A549 (cell line): ENCODE results near the gene SCGB1D2. TPM values are rescaled to one million over a fixed set of nuclear protein-coding genes. Genes with fewer than 3 reads are reported as not detected.

ENCODE experiments used
- ATAC-seq, 2 experiments: fragments of 200-7000 bp in 1 of 2; fragments of >200 bp in 1 of 2; cut with Nextera tagmentation in 1 of 2; cut with Tn5 transposase in 1 of 2; 3 replicates each; pipeline versions ENCODE4 v1.8.0 to v1.9.1; 2018 to 2020; ENCODE audit warnings: mild to moderate bottlenecking in 1 of 2, moderate library complexity in 1 of 2
- CTCF ChIA-PET: fragments of 300-600 bp; sonication (Branson Sonifier 250); formaldehyde crosslinking; extraction: SDS; loops from one replicate; lab custom pipeline; 2021; ENCODE audit warnings: antibody characterized with exemption, inconsistent platforms; lab: Yijun Ruan, JAX
- POLR2A ChIA-PET: fragments of 350-600 bp; formaldehyde crosslinking; extraction: SDS; loops from one replicate; lab custom pipeline; 2021; ENCODE audit warnings: antibody characterized with exemption, inconsistent platforms; lab: Yijun Ruan, JAX
- DNase-seq, 2 experiments: peaks; one replicate each; pipeline versions ENCODE4 v3.0.0 to v3.0.0-alpha.2; 2011 to 2016; ENCODE audit warnings: low read depth in 1 of 2, low spot score in 1 of 2
- FAIRE-seq: peaks from 2 replicates; lab custom pipeline; 2011; peaks lifted over from hg19 to GRCh38; lab: Jason Lieb, UNC
- H3K27ac ChIP-seq, 2 experiments: fragments of >200 bp; sonication (Bioruptor Twin); formaldehyde crosslinking; 3 replicates each; pipeline ENCODE4 v1.5.1; 2016 to 2017
- H3K4me1 ChIP-seq: fragments of >200 bp; sonication (Bioruptor Twin); formaldehyde crosslinking; 3 replicates; pipeline ENCODE4 v1.6.1; 2016
- H3K4me2 ChIP-seq: fragments of >200 bp; sonication (Bioruptor Twin); formaldehyde crosslinking; 3 replicates; pipeline ENCODE4 v1.6.1; 2016
- H3K4me3 ChIP-seq: fragments of >200 bp; sonication (Bioruptor Twin); formaldehyde crosslinking; 3 replicates; pipeline ENCODE4 v1.5.1; 2016
- H3K9me3 ChIP-seq: fragments of >200 bp; sonication (Bioruptor Twin); formaldehyde crosslinking; 3 replicates; pipeline ENCODE4 v1.6.1; 2016
- CBX2 ChIP-seq: fragments of 200-600 bp; sonication (generic); IDR thresholded peaks from 2 replicates; pipeline ENCODE4 v1.6.1; 2016; ENCODE audit warnings: low read depth, mild to moderate bottlenecking, borderline replicate concordance
- CBX8 ChIP-seq: fragments of 200-600 bp; sonication (generic); IDR thresholded peaks from 2 replicates; pipeline ENCODE4 v1.6.1; 2016
- CHD4 ChIP-seq: fragments of 200-600 bp; sonication (generic); IDR thresholded peaks from 2 replicates; pipeline ENCODE4 v1.6.1; 2016; ENCODE audit warnings: antibody characterized with exemption, mild to moderate bottlenecking, borderline replicate concordance
- EHF ChIP-seq: fragments of 250-450 bp; sonication (Bioruptor Pico); IDR thresholded peaks from 2 replicates; pipeline ENCODE4 v1.5.0; 2020; ENCODE audit warnings: mild to moderate bottlenecking
- ESRRA ChIP-seq: fragments of 150-350 bp; IDR thresholded peaks from 2 replicates; pipeline ENCODE4 v1.6.1; 2014; ENCODE audit warnings: mild to moderate bottlenecking, low read length, borderline replicate concordance
- FOSB ChIP-seq: fragments of 250-450 bp; sonication (Bioruptor Pico); IDR thresholded peaks from 2 replicates; pipeline ENCODE4 v1.5.0; 2020; ENCODE audit warnings: mild to moderate bottlenecking, moderate library complexity
- FOSL2 ChIP-seq, 2 experiments: fragments of 450-650 bp in 1 of 2; fragments of >200 bp in 1 of 2; sonication (Bioruptor Twin) in 1 of 2; formaldehyde crosslinking; IDR thresholded peaks; 2 replicates each; pipeline versions ENCODE4 v1.5.0 to v1.6.1; 2016 to 2020; ENCODE audit warnings: mild to moderate bottlenecking in 1 of 2, moderate library complexity in 1 of 2
- FOXS1 ChIP-seq: fragments of 250-450 bp; sonication (Bioruptor Pico); IDR thresholded peaks from 2 replicates; pipeline ENCODE4 v1.5.0; 2020; ENCODE audit warnings: mild to moderate bottlenecking, moderate library complexity
- GATA3 ChIP-seq: IDR thresholded peaks from 2 replicates; pipeline ENCODE4 v1.6.1; 2012; ENCODE audit warnings: borderline replicate concordance
- HOXA7 ChIP-seq: fragments of 250-450 bp; sonication (Bioruptor Pico); IDR thresholded peaks from 2 replicates; pipeline ENCODE4 v1.5.0; 2020; ENCODE audit warnings: mild to moderate bottlenecking, moderate library complexity
- HOXB13 ChIP-seq: fragments of 250-450 bp; sonication (Bioruptor Pico); IDR thresholded peaks from 2 replicates; pipeline ENCODE4 v1.5.0; 2020; ENCODE audit warnings: low read depth, mild to moderate bottlenecking, moderate library complexity
- JUN ChIP-seq, 2 experiments: fragments of >200 bp; sonication (Bioruptor Twin); formaldehyde crosslinking; IDR thresholded peaks; 2 replicates in 1 of 2; 3 replicates in 1 of 2; pipeline ENCODE4 v1.6.1; 2016 to 2017
- KDM5A ChIP-seq: fragments of 200-600 bp; sonication (generic); IDR thresholded peaks from 2 replicates; pipeline ENCODE4 v1.6.1; 2016; ENCODE audit warnings: antibody characterized with exemption, mild to moderate bottlenecking
- MAZ ChIP-seq: fragments of 150-350 bp; IDR thresholded peaks from 2 replicates; pipeline ENCODE4 v1.6.1; 2014; ENCODE audit warnings: antibody characterized with exemption, low read depth, low read length, borderline replicate concordance
- MYC ChIP-seq: IDR thresholded peaks from 2 replicates; pipeline ENCODE4 v1.6.1; 2012; ENCODE audit warnings: mild to moderate bottlenecking, inconsistent platforms, low read length, improper control_type of control experiment, borderline replicate concordance
- NFE2L2 ChIP-seq: fragments of 150-350 bp; conservative IDR thresholded peaks from 2 replicates; pipeline ENCODE4 v1.6.1; 2014; ENCODE audit warnings: low read length
- NR3C1 ChIP-seq: fragments of >200 bp; sonication (Bioruptor Twin); formaldehyde crosslinking; IDR thresholded peaks from 3 replicates; pipeline ENCODE4 v1.6.1; 2017
- PHF8 ChIP-seq: fragments of 200-600 bp; sonication (generic); IDR thresholded peaks from 2 replicates; pipeline ENCODE4 v1.6.1; 2016; ENCODE audit warnings: low read depth, mild to moderate bottlenecking, antibody characterized with exemption, moderate library complexity, borderline replicate concordance
- RAD21 ChIP-seq, 2 experiments: fragments of >200 bp in 1 of 2; sonication (Bioruptor Twin) in 1 of 2; formaldehyde crosslinking in 1 of 2; IDR thresholded peaks in 1 of 2; conservative IDR thresholded peaks in 1 of 2; 2 replicates in 1 of 2; 3 replicates in 1 of 2; pipeline ENCODE4 v1.6.1; 2012 to 2018; ENCODE audit warnings: inconsistent platforms in 1 of 2
- RARB ChIP-seq: fragments of 250-450 bp; sonication (Bioruptor Pico); IDR thresholded peaks from 2 replicates; pipeline ENCODE4 v1.8.0; 2021; ENCODE audit warnings: mild to moderate bottlenecking, moderate library complexity
- SMC3 ChIP-seq: fragments of >200 bp; sonication (Bioruptor Twin); formaldehyde crosslinking; IDR thresholded peaks from 3 replicates; pipeline ENCODE4 v1.6.1; 2018; ENCODE audit warnings: inconsistent platforms
- TFCP2L1 ChIP-seq: fragments of 250-450 bp; sonication (Bioruptor Pico); IDR thresholded peaks from 2 replicates; pipeline ENCODE4 v1.5.0; 2021; ENCODE audit warnings: mild to moderate bottlenecking
- ZNF302 ChIP-seq: fragments of 250-450 bp; sonication (Bioruptor Pico); IDR thresholded peaks from 2 replicates; pipeline ENCODE4 v1.9.0; 2021; ENCODE audit warnings: inconsistent platforms, mild to moderate bottlenecking, moderate library complexity
- ZSCAN20 ChIP-seq: fragments of 250-450 bp; sonication (Bioruptor Pico); IDR thresholded peaks from 2 replicates; pipeline ENCODE4 v1.8.0; 2022; ENCODE audit warnings: mild to moderate bottlenecking, moderate library complexity
- WGBS: methylation state at CpG from one replicate; pipeline ENCODE4 v1.1.6; 2017; ENCODE audit errors: missing lambda C conversion rate; 5-methylcytosine and 5-hydroxymethylcytosine counted together
- polyA plus RNA-seq, 4 experiments: library from polyadenylated mRNA; depleted of rRNA in 3 of 4; stranded (reverse); fragments of >200 nt; fragmentation: RNase III in 1 of 4; extraction: RNeasy Plus Mini Kit Qiagen cat#74134 plus additional on column Dnase treatment in 1 of 4; gene quantifications; 2 replicates in 3 of 4; 3 replicates in 1 of 4; pipeline ENCODE4 v1.2.3, GENCODE V29; 2011 to 2017
- TF ChIP-seq, protein P1 (sequence below): fragments of 450-650 bp; IDR thresholded peaks from 2 replicates; pipeline ENCODE4 v1.6.1; 2014; ENCODE audit warnings: antibody characterized with exemption
- TF ChIP-seq, protein P2 (sequence below): fragments of 250-450 bp; sonication (Bioruptor Pico); IDR thresholded peaks from 2 replicates; pipeline ENCODE4 v1.5.0; 2021; ENCODE audit warnings: mild to moderate bottlenecking, moderate library complexity, borderline replicate concordance
- TF ChIP-seq, protein P3 (sequence below): fragments of >200 bp; sonication (Bioruptor Twin); formaldehyde crosslinking; IDR thresholded peaks from 2 replicates; pipeline ENCODE4 v1.6.1; 2016
- TF ChIP-seq, protein P4 (sequence below): fragments of 250-450 bp; sonication (Bioruptor Pico); IDR thresholded peaks from 2 replicates; pipeline ENCODE4 v1.5.0; 2020; ENCODE audit warnings: low read depth, mild to moderate bottlenecking, moderate library complexity
- TF ChIP-seq, protein P5 (sequence below): fragments of 150-350 bp; IDR thresholded peaks from 2 replicates; pipeline ENCODE4 v1.6.1; 2014; ENCODE audit warnings: low read depth, mild to moderate bottlenecking, low read length
- TF ChIP-seq, protein P6 (sequence below): IDR thresholded peaks from 2 replicates; pipeline ENCODE4 v1.6.1; 2012; ENCODE audit warnings: low read depth, borderline replicate concordance

The SCGB1D2 gene
- polyA plus RNA-seq, 2 of the 4 experiments (the other 2 are of a cell fraction), result not detected

DNA sequence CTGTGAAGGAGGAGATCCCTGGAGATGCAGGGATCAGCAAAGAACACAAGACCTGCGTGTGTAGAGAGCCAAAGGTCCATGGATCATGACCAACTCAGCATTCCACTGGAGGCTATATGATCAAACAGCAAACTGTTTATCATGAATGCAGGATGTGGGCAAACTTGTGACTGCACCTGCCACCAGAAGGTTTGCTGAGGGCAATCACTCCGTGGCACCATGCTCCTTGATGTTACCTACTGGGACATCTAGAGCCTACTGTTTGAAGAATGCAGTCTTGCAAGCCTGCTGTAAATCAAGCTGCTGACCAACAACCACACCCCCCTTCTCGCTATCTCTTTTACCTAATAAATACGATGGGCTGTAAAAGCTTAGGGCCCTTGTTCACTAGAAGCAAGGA is 9.7 kb downstream of the SCGB1D2 start:
- WGBS, result 2% methylated on average over 4 of the region's 4 CpGs
- TF ChIP-seq CBX2, result no peak
- no peak for TF ChIP-seq KDM5A
- TF ChIP-seq CHD4, result no peak
- TF ChIP-seq EHF (CRISPR knock-in tag), result no peak
- no peak for TF ChIP-seq MYC
- TF ChIP-seq FOSB (CRISPR knock-in tag), result no peak
- TF ChIP-seq SMC3, result no peak
- no peak for TF ChIP-seq ESRRA
- no peak for TF ChIP-seq GATA3
- TF ChIP-seq MAZ, result no peak
- no peak for TF ChIP-seq ZNF302 (CRISPR knock-in tag)
- TF ChIP-seq, protein P1, sequence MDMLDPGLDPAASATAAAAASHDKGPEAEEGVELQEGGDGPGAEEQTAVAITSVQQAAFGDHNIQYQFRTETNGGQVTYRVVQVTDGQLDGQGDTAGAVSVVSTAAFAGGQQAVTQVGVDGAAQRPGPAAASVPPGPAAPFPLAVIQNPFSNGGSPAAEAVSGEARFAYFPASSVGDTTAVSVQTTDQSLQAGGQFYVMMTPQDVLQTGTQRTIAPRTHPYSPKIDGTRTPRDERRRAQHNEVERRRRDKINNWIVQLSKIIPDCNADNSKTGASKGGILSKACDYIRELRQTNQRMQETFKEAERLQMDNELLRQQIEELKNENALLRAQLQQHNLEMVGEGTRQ, result no peak
- TF ChIP-seq TFCP2L1, result no peak
- TF ChIP-seq, protein P2, sequence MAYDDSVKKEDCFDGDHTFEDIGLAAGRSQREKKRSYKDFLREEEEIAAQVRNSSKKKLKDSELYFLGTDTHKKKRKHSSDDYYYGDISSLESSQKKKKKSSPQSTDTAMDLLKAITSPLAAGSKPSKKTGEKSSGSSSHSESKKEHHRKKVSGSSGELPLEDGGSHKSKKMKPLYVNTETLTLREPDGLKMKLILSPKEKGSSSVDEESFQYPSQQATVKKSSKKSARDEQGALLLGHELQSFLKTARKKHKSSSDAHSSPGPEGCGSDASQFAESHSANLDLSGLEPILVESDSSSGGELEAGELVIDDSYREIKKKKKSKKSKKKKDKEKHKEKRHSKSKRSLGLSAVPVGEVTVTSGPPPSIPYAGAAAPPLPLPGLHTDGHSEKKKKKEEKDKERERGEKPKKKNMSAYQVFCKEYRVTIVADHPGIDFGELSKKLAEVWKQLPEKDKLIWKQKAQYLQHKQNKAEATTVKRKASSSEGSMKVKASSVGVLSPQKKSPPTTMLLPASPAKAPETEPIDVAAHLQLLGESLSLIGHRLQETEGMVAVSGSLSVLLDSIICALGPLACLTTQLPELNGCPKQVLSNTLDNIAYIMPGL, result no peak
- TF ChIP-seq JUN (IDR thresholded peaks at IDR 0.05), result no peak
- TF ChIP-seq HOXB13, result no peak
- TF ChIP-seq, protein P3, sequence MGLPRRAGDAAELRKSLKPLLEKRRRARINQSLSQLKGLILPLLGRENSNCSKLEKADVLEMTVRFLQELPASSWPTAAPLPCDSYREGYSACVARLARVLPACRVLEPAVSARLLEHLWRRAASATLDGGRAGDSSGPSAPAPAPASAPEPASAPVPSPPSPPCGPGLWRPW, result no peak
- TF ChIP-seq, protein P4, sequence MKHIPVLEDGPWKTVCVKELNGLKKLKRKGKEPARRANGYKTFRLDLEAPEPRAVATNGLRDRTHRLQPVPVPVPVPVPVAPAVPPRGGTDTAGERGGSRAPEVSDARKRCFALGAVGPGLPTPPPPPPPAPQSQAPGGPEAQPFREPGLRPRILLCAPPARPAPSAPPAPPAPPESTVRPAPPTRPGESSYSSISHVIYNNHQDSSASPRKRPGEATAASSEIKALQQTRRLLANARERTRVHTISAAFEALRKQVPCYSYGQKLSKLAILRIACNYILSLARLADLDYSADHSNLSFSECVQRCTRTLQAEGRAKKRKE, result no peak
- TF ChIP-seq RARB, result no peak
- TF ChIP-seq, protein P5, sequence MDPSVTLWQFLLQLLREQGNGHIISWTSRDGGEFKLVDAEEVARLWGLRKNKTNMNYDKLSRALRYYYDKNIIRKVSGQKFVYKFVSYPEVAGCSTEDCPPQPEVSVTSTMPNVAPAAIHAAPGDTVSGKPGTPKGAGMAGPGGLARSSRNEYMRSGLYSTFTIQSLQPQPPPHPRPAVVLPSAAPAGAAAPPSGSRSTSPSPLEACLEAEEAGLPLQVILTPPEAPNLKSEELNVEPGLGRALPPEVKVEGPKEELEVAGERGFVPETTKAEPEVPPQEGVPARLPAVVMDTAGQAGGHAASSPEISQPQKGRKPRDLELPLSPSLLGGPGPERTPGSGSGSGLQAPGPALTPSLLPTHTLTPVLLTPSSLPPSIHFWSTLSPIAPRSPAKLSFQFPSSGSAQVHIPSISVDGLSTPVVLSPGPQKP, result no peak
- TF ChIP-seq, all 56 proteins: peak for 0
- no peaks in the 10 kb centered on the region for H3K4me1 ChIP-seq
- ATAC-seq (no peak), DNase-seq (no peak), FAIRE-seq (no peak)
- H3K27ac ChIP-seq, result no peak overlapping the region
- no peak overlapping the region for H3K4me3 ChIP-seq
- ChIA-PET POLR2A (no interaction called here), CTCF (interaction anchor here (1.0 to 1.6 kb wide), 2 partner anchors 58 to 60 kb away, joined by 3 read pairs; no protein-coding TSS in a partner anchor)
- no peak overlapping the region for H3K4me2 ChIP-seq
- H3K9me3 ChIP-seq, result peaks cover 20% of the 10 kb centered on the region; the same call in 2 of the 3 replicates

DNA sequence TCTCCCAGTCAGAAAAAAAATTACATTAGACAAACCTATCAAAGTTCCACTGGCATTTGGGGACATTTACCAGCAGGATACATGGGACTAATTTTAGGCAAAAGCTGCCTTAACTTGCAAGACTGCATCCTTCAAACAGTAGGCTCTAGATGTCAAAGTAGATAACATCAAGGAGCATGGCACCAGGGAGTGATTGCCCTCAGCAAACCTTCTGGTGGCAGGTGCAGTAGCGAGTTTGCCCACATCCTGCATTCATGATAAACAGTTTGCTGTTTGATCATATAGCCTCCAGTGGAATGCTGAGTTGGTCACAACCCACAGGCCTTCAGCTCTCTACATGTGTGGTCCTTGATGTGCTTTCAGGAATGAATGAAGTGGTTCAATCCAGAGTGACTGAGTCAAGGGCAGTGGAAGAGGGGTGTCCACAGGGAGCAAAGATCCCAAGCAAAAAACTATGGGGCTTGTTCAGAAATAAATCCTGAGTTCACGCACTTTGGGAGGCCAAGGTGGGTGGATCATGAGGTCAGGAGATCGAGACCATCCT is 12.0 kb downstream of the SCGB1D2 start:
- POLR2A ChIA-PET, result no interaction called here
- Histone ChIP-seq H3K4me3 (no peak overlapping the region), H3K4me1 (no peaks in the 10 kb centered on the region), H3K27ac (no peak overlapping the region), H3K4me2 (no peak overlapping the region), H3K9me3 (peaks cover 20% of the 10 kb centered on the region; the same call in 2 of the 3 replicates)
- WGBS, result 7% methylated on average over 3 of the region's 3 CpGs
- no peak for TF ChIP-seq ZSCAN20 (CRISPR knock-in tag)
- TF ChIP-seq TFCP2L1, result no peak
- no peak for TF ChIP-seq NFE2L2
- TF ChIP-seq, protein P6, sequence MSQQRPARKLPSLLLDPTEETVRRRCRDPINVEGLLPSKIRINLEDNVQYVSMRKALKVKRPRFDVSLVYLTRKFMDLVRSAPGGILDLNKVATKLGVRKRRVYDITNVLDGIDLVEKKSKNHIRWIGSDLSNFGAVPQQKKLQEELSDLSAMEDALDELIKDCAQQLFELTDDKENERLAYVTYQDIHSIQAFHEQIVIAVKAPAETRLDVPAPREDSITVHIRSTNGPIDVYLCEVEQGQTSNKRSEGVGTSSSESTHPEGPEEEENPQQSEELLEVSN, result no peak
- no peak for TF ChIP-seq PHF8
- no peak for TF ChIP-seq HOXA7 (CRISPR knock-in tag)
- TF ChIP-seq, protein P3, result no peak
- TF ChIP-seq FOXS1, result no peak
- no peak for TF ChIP-seq NR3C1
- TF ChIP-seq RAD21 (conservative IDR thresholded peaks at IDR 0.05 in 1 of 2, IDR thresholded peaks at IDR 0.05 in 1 of 2), result no peak
- no peak for TF ChIP-seq FOSL2 (IDR thresholded peaks at IDR 0.05)
- TF ChIP-seq FOSL2 (CRISPR knock-in tag; IDR thresholded peaks at IDR 0.05), result no peak
- no peak for TF ChIP-seq CHD4
- TF ChIP-seq MAZ, result no peak
- no peak for TF ChIP-seq CBX8
- FAIRE-seq (no peak), DNase-seq (no peak), ATAC-seq (no peak)
- CTCF ChIA-PET, result interaction anchor here (1.6 to 2.0 kb wide), 2 partner anchors 12 to 57 kb away, joined by 4 to 7 read pairs; partner anchors contain the start of gene SCGB1D2
